Measurements from ENCODE around the gene HS6ST3.

DNA sequence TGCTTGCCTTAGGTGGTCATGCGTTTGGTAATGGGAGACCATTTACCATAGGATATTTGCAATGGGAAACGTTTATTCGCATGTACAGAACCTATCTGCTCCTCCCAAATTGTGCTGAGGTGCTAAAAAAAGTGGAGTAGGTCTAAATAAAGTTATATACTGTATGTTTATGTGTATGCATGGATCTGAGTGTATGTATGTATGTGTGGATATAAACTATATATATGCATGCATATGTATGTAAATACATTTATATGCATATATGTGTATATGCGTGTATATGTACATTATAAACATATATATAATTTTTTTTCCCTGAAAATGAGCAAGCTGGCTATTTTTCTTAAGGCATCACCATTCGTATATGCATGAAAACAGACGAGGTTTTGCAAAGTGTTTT lies 95.9 kb downstream of the HS6ST3 start:
- TF ChIP-seq, protein P1, sequence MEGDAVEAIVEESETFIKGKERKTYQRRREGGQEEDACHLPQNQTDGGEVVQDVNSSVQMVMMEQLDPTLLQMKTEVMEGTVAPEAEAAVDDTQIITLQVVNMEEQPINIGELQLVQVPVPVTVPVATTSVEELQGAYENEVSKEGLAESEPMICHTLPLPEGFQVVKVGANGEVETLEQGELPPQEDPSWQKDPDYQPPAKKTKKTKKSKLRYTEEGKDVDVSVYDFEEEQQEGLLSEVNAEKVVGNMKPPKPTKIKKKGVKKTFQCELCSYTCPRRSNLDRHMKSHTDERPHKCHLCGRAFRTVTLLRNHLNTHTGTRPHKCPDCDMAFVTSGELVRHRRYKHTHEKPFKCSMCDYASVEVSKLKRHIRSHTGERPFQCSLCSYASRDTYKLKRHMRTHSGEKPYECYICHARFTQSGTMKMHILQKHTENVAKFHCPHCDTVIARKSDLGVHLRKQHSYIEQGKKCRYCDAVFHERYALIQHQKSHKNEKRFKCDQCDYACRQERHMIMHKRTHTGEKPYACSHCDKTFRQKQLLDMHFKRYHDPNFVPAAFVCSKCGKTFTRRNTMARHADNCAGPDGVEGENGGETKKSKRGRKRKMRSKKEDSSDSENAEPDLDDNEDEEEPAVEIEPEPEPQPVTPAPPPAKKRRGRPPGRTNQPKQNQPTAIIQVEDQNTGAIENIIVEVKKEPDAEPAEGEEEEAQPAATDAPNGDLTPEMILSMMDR (IDR thresholded peaks at IDR 0.05): no peak
- no peak for TF ChIP-seq POLR2A (IDR thresholded peaks at IDR 0.05)

Measured in adrenal gland (tissue), 5 donors.